Left renal cortex interstitium (tissue), 4 donors: ENCODE measurements around the gene CYB561. TPM values are rescaled to one million over a fixed set of nuclear protein-coding genes. Genes with fewer than 3 reads are reported as not detected.
"Not testable (repeated sequence)": the region's sequence is repeated elsewhere in the genome, so short reads cannot be mapped to it uniquely, and the experiment has no call there.

Experiments
- DNase-seq, 4 donors: peaks; one replicate each; pipeline ENCODE4 v3.0.0-alpha.2; 2013; ENCODE audit warnings: low read depth in 4 of 4, low spot score in 2 of 4, missing footprints in 1 of 4
- polyA plus RNA-seq, 4 donors: library from polyadenylated mRNA; unstranded; fragments of 120-200 nt; gene quantifications; one replicate each; pipeline ENCODE4 v1.2.1, GENCODE V29; 2013; ENCODE audit not compliant: insufficient read length in 4 of 4

CYB561 gene
- polyA plus RNA-seq, 4 donors = 25.5 to 36.2 (median 31.0) TPM

- no peak for DNase-seq
Measured at GRCh38 chr17:63479495-63480184, 33.5 kb upstream of the CYB561 start.

GRCh38 chr17:63478814-63479494 lies 32.8 kb upstream of the CYB561 start:
- DNase-seq = no peak

GRCh38 chr17:63477480-63478440 lies 31.7 kb upstream of the CYB561 start:
- no peak for DNase-seq

- no peak for DNase-seq
Measured at GRCh38 chr17:63476854-63477479, 30.9 kb upstream of the CYB561 start, which contains the start of gene ACE. Gene ACE (plus strand): TSS chr17:63477061. CDS start chr17:63477095, 34 bp downstream.

GRCh38 chr17:63476459-63476853 lies 30.4 kb upstream of the CYB561 start:
- DNase-seq = no peak

GRCh38 chr17:63475491-63476412 lies 29.6 kb upstream of the CYB561 start:
- no peak for DNase-seq

- DNase-seq = no peak
Measured at GRCh38 chr17:63474586-63475460, 28.7 kb upstream of the CYB561 start.

- DNase-seq = no peak
Measured at GRCh38 chr17:63474174-63474573, 28.1 kb upstream of the CYB561 start.

GRCh38 chr17:63468099-63468498 lies 22.0 kb upstream of the CYB561 start:
- not testable (repeated sequence) for DNase-seq

- DNase-seq = no peak
Measured at GRCh38 chr17:63464691-63465236, 18.7 kb upstream of the CYB561 start.

- no peak for DNase-seq
Measured at GRCh38 chr17:63463771-63464170, 17.7 kb upstream of the CYB561 start.

GRCh38 chr17:63460018-63460417 lies 13.9 kb upstream of the CYB561 start:
- no peak for DNase-seq

- no peak for DNase-seq
Measured at GRCh38 chr17:63458478-63458877, 12.4 kb upstream of the CYB561 start.

GRCh38 chr17:63455417-63455816 lies 9.3 kb upstream of the CYB561 start:
- DNase-seq = no peak

- no peak for DNase-seq
Measured at GRCh38 chr17:63454915-63455314, 8.8 kb upstream of the CYB561 start.

- DNase-seq = not testable (repeated sequence)
Measured at GRCh38 chr17:63454357-63454756, 8.3 kb upstream of the CYB561 start.

- no peak for DNase-seq
Measured at GRCh38 chr17:63452962-63453551, 7.0 kb upstream of the CYB561 start.
